ENCODE measurements around the gene SUSD1.

Gene SUSD1

DNA sequence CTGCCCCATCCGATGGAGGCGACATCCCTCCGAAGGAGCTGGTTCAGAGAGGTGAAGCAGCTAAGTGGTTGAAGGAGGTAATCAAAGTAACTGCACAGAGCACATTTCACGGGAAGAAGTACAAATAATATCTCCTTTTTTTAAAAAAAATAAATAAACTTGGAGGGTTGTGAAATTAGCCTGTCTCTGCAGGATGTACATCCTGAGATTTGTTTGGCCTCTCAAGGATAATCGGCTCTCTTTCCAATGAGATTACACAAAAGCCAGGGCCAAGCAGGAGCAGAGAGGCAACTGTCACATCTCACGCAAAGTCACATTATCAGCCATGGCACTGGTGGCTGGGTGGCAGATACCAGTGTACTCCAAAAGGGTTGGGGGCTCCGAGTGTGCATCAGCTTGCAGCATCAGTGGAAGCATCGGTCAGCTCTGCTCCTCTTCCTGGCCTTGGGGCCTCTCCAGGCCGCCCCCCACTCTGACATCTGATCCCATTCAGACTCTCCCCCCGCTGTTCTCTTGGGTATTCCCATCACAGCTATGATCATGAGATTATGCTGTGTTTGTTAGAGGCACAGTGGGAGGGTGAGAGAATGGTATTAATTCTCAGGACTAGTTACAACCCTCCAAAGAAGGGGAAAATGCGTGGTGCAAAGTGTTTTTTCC lies 168.6 kb downstream of the SUSD1 start:
- no peak for DNase-seq

DNA sequence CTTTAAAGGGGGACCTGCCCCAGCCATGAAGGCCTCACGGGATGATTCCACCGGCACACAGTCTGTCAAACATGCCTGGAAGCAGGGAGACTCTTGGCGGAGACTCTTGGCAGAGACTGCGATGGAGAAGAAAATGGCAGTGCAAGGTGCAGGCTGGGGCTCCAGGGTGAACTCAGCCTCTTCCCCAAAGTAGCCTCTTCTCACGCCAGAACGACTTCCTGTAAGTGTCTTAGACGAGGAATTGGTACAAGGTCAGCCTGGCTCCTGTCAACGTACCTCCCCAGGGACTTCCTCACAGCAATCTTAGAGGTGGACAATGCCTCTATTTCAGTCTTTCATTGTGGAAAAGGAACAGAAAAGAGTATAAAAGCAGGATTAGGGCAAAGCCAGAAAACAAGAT lies 169.2 kb downstream of the SUSD1 start:
- no peak for DNase-seq

DNA sequence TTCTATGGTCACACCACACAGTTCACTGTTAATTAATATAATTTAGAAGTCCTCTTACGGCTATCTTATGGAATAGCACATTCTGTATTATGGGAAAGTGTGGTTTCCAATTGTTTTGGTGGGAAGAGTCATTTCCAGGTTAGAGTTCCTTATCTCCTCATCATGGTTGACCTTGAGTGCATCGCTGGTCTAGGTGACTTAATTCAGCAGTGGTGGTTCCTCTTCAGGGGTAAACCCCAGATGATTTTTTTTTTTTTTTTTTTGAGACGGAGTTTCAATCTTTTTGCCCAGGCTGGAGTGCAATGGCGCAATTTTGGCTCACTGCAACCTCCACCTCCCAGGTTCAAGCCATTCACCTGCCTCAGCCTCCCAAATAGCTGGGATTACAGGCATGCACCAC lies 171.6 kb downstream of the SUSD1 start:
- no peak for DNase-seq

DNA sequence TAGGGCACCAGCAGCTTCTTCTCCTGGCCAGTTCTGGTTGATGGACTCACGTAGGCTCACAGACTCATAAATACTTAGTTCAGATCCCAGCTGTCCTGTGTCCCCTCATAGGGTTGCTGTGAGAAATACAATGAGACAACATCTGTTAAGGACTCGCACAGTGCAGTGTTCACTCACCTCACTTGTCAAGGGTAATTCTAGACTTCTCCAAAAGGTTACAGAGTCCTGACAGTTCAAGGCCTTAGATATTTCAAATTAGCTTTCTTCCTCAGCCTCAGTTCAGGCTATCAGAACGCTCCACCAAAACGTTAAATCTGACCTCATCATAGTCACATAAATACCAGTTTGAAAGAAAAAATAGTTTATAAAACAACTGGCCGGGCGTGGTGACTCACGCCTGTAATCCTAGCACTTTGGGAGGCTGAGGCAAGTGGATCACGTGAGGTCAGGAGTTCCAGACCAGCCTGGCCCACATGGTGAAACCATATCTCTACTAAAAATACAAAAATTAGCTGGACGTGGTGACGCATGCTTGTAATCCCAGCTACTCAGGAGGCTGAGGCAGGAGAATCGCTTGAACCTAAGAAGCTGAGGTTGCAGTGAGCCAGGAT lies 172.1 kb downstream of the SUSD1 start:
- DNase-seq = peak; percentile 88

DNA sequence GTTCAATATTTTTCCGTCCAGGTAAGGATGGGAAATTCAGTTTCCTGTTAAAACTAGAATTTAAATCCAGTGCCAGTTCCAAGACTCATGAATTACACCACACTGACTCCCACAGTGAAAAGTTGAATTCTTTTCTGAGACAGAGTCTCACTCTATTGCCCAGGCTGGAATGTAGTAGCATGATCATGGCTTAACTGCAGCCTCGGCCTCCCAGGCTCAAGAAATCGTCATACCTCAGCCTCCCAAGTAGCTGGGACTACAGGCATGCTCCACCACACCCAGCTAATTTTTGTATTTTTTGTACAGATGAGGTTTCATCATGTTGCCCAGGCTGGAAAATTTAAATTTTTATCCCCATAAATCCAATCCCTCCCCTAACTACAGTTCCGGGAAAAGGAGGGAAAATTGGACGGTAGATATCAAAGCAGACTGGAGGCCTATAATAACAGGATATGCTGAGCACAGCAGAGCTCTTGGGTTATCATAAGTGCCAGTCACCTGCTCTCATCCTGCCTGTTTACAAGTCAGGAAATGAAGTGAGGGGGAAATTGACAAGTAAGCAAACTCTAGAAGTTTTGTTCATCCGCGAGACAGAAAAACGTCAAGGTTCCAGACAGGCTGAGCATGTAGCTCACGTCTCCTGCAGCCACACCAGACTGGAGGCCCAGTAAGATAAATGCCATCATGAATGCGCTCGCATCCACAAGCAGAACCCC lies 172.8 kb downstream of the SUSD1 start:
- peak; percentile 88 for DNase-seq

DNA sequence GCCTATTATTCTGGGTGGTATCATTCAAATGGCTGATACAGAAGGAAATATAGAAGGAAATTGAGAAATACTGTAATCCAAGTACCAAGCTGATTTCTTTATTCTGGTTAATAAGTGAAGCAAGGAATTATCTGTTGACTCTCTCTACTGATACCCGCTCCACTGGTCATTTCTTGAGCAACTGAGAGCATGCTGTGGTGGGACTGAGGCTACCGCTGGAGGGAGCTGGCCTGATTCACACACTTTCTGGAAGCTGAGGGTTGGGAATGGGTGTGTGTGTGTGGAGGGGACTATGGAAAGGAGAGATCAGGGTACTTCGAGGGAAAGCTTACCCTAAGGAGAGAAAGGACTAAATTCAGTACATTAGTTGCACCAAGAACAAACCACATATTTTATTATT lies 174.4 kb downstream of the SUSD1 start:
- no peak for DNase-seq

DNA sequence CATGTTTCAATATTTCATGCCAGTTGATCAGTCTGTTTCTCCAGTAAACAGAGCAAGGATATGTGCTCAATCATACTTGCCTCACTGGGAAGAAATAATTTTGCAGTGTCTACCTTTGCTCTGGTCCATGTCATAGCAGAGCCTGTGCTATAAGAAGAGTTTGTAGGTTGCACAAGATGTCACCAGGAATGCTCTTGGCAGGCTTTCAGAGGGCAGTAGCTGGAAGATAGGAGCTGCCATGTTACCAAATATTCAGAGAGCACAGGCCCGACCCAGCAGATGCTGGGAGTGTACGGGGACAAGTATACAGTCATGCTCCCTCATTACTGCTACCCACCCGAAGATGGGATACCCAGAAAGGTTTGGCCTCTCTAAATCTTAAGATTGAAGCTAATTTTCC lies 175.8 kb downstream of the SUSD1 start:
- DNase-seq = no peak

DNA sequence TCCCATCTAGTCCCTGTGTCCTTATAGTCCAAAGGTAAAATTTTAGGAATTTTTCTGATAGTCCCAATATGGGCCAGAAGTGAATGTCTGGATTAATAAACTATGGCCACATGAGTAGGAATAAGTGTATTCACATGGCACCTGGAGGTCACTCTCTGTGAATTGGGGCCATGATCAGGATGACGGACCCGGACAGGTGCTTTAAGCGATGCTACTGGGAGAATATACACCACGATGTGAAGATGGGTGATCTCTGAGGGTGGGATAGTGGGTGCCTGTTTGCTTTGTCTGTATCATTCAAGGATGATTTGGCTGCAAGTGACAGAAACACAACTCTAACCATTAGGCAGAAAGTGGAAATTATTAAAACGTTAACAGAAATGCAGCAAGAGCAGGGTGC lies 177.3 kb downstream of the SUSD1 start:
- no peak for DNase-seq

DNA sequence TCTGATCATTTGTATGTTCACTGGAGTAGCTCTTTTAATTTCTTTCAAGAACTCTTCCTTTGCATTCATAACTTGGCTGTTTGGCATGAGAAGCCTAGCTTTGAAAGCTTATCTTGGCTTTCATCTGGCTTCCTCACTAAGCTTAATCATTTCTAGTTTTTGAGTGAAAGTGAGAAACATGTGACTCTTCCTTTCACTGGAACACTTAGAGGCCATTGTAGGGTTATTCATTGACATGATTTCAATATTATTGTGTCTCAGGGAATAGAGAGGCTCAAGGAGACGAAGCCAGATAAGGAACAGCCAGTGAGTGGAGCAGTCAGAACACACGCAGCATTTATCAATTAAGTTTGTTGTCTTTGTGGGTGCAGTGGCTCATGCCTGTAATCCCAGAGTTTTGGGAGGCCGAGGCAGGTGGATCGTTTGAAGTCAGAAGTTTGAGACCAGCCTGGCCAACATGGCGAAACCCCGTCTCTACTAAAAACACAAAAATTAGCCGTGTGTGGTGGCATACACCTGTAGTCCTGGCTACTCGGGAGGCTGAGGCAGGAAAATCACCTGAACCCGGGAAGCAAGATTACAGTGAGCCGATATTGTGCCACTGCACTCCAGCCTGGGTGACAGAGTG lies 180.2 kb downstream of the SUSD1 start:
- DNase-seq = no peak

DNA sequence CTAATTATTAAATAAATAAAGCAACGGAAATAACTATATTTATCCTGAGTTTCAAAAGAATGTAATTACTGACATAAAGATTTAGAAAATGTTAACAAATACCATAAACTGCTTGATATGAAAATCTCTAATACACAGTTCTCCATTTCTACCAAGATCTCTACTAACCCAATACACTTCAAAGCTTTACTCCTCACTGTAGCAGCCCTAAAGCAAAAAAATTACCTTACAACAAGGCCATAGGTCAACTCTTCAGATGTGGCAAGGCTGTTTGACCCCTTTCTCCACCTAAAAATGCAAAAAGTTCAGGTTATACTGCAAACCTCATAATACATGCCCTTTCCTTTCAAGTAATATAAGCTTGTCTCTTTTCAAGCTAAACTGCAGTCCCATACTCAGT lies 181.8 kb downstream of the SUSD1 start:
- no peak for DNase-seq

DNA sequence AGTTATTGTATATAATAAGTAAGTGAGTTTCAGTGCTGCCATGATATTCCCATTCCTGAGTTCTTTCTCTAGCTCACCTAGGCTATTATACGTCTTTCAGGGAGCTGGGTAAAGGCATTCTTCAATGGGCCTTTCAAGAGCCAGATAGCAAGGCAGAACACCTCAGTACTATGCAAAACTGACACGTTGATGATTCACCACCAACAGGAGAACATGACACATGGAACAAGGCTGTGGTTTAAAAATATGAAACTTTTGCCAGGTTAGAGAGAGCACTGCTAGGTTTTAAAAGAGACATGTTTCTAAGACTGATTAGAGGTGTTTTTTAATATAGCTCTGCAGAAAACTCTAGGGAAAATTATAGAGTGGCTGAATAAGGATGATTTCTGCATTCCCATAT lies 182.6 kb downstream of the SUSD1 start:
- no peak for DNase-seq

DNA sequence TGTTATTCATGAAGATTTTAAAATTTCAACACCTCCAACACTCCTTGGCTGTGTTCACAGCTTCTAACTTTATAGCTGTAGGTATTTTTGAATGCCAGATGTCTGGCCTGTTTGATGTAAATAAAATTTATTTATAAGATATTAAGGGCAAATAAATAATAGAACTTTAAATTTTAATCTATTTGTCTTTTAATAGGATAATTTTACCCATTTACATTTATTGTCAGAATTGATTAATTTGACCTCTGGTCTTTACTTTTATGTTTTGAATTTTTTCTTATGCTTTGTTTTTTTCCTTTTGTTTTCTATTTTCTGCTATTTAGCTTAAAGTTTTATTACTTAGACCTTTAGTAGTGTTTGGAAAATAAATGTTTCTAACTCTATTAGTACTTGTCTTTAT lies 183.9 kb downstream of the SUSD1 start:
- no peak for DNase-seq

Measured in NCI-H510A treated with DMSO at 0.1 percent for 48 hours (cell line).